Mesodermal cell (in vitro differentiated cells): ENCODE data around the gene ZNF625.

Experiments used
- H3K27ac ChIP-seq: 2 replicates; pipeline ENCODE4 v1.7.0; 2013; ENCODE audit warnings: mild to moderate bottlenecking, low read depth, low read length, moderate library complexity; ENCODE audit not compliant: severe bottlenecking
- H3K36me3 ChIP-seq: 2 replicates; pipeline ENCODE4 v1.7.1; 2013; ENCODE audit warnings: mild to moderate bottlenecking, low read length, moderate library complexity; ENCODE audit not compliant: control insufficient read depth, insufficient read depth
- H3K4me1 ChIP-seq: one replicate; pipeline ENCODE4 v1.7.1; 2013; ENCODE audit warnings: mild to moderate bottlenecking, low read length; ENCODE audit not compliant: insufficient read depth, control insufficient read depth, poor library complexity, severe bottlenecking
- H3K4me3 ChIP-seq: 2 replicates; pipeline ENCODE4 v1.7.0; 2013; ENCODE audit warnings: low read length, control low read depth, mild to moderate bottlenecking; ENCODE audit not compliant: insufficient read depth, poor library complexity, severe bottlenecking; ENCODE audit errors: extremely low read depth
- H3K9me3 ChIP-seq: 2 replicates; pipeline ENCODE4 v1.7.1; 2013; ENCODE audit warnings: mild to moderate bottlenecking, low read length, moderate library complexity; ENCODE audit not compliant: control insufficient read depth
- WGBS, 2 experiments: methylation state at CpG; one replicate each; pipeline ENCODE4 v1.1.5; 2013; ENCODE audit warnings: missing lambda C conversion rate in 2 of 2; ENCODE audit not compliant: insufficient coverage in 2 of 2; 5-methylcytosine and 5-hydroxymethylcytosine counted together

Gene ZNF625

GRCh38 chr19:12162882-12163806 lies 6.6 kb upstream of the ZNF625 start, which contains the start of gene ZNF136:
Gene ZNF136 (plus strand): TSS chr19:12163096. CDS start chr19:12163204, 108 bp downstream.
- Histone ChIP-seq H3K36me3 (peaks cover 22% of the 10 kb centered on the region), H3K27ac (peak within 1 kb of the TSS; percentile 98), H3K4me1 (no peaks in the 10 kb centered on the region), H3K4me3 (peak within 1 kb of the TSS; percentile 85), H3K9me3 (no peaks in the 10 kb centered on the region)
- WGBS, 2 experiments: 0% methylated on average over 37 to 40 of the region's 57 CpGs

GRCh38 chr19:12162513-12162881 lies 6.0 kb upstream of the ZNF625 start:
- peaks cover 22% of the 10 kb centered on the region for H3K36me3 ChIP-seq
- no peaks in the 10 kb centered on the region for H3K4me1 ChIP-seq
- 0 to 47% methylated on average over 1 to 3 of the region's 8 CpGs for WGBS, 2 experiments
- H3K9me3 ChIP-seq: no peaks in the 10 kb centered on the region
- peak overlapping the region; percentile 98 for H3K27ac ChIP-seq
- H3K4me3 ChIP-seq: peak overlapping the region; percentile 85

GRCh38 chr19:12159773-12160414 lies 3.4 kb upstream of the ZNF625 start:
- Histone ChIP-seq H3K4me1 (no peaks in the 10 kb centered on the region), H3K36me3 (peaks cover 4% of the 10 kb centered on the region), H3K9me3 (no peaks in the 10 kb centered on the region), H3K27ac (no peak overlapping the region), H3K4me3 (no peak overlapping the region)
- WGBS, 2 experiments: 94 to 95% methylated on average over 17 to 18 of the region's 25 CpGs

- Histone ChIP-seq H3K4me1 (no peaks in the 10 kb centered on the region), H3K9me3 (peaks cover 31% of the 10 kb centered on the region), H3K27ac (no peak overlapping the region)
Measured at GRCh38 chr19:12155324-12155860, 1.1 kb downstream of the ZNF625 start.

GRCh38 chr19:12145348-12145747 lies 11.2 kb downstream of the ZNF625 start:
- WGBS, 2 experiments: 98% methylated on average over 4 to 5 of the region's 8 CpGs
- H3K27ac ChIP-seq: no peak overlapping the region
- peaks cover 33% of the 10 kb centered on the region for H3K9me3 ChIP-seq
- H3K36me3 ChIP-seq: peaks cover 83% of the 10 kb centered on the region
- H3K4me1 ChIP-seq: no peaks in the 10 kb centered on the region
- H3K4me3 ChIP-seq: no peak overlapping the region

More at GRCh38 chr19:12155324-12155860, 1.1 kb downstream of the ZNF625 start:
- 59% methylated on average over 9 to 10 of the region's 11 CpGs for WGBS, 2 experiments
- Histone ChIP-seq H3K4me3 (peak overlapping the region; percentile 96), H3K36me3 (peaks cover 40% of the 10 kb centered on the region)

GRCh38 chr19:12141405-12141736 lies 15.2 kb downstream of the ZNF625 start:
- Histone ChIP-seq H3K4me1 (no peaks in the 10 kb centered on the region), H3K36me3 (peaks cover 72% of the 10 kb centered on the region), H3K9me3 (peaks cover 35% of the 10 kb centered on the region), H3K27ac (no peak overlapping the region), H3K4me3 (no peak overlapping the region)
- WGBS, 2 experiments: 73 to 85% methylated on average over 8 to 9 of the region's 10 CpGs

- H3K27ac ChIP-seq: peak overlapping the region; percentile 99
- peak overlapping the region; percentile 70 for H3K4me3 ChIP-seq
- H3K36me3 ChIP-seq: peaks cover 72% of the 10 kb centered on the region
- WGBS, 2 experiments: 52 to 60% methylated on average over 14 to 15 of the region's 17 CpGs
- H3K4me1 ChIP-seq: no peaks in the 10 kb centered on the region
- H3K9me3 ChIP-seq: peaks cover 32% of the 10 kb centered on the region
Measured at GRCh38 chr19:12140545-12141404, 15.8 kb downstream of the ZNF625 start.

- H3K9me3 ChIP-seq: peaks cover 32% of the 10 kb centered on the region
- H3K4me1 ChIP-seq: no peaks in the 10 kb centered on the region
- peaks cover 72% of the 10 kb centered on the region for H3K36me3 ChIP-seq
- H3K27ac ChIP-seq: peak within 1 kb of the TSS; percentile 99
- peak within 1 kb of the TSS; percentile 70 for H3K4me3 ChIP-seq
- WGBS, 2 experiments: 24 to 32% methylated on average over 41 to 49 of the region's 49 CpGs
Measured at GRCh38 chr19:12139885-12140544, 16.5 kb downstream of the ZNF625 start, which contains the start of gene ZNF20. Gene ZNF20 (minus strand): TSS chr19:12140350. CDS start chr19:12140182, 168 bp downstream.

- H3K36me3 ChIP-seq: peaks cover 72% of the 10 kb centered on the region
- H3K27ac ChIP-seq: peak overlapping the region; percentile 99
- H3K4me1 ChIP-seq: no peaks in the 10 kb centered on the region
- peaks cover 35% of the 10 kb centered on the region for H3K9me3 ChIP-seq
- peak overlapping the region; percentile 70 for H3K4me3 ChIP-seq
- WGBS, 2 experiments: 56 to 62% methylated on average over 10 to 12 of the region's 13 CpGs
Measured at GRCh38 chr19:12139269-12139668, 17.3 kb downstream of the ZNF625 start.
